Effector memory CD8-positive, alpha-beta T cell (primary cell): Measurements from ENCODE around the gene BABAM2.

Experiments
- ATAC-seq: fragments of 150-1000 bp; cut with Tn5 transposase; replicated peaks from 2 replicates; pipeline ENCODE4 v1.10.0; 2021; ENCODE audit warnings: mild to moderate bottlenecking, moderate library complexity
- DNase-seq, 3 experiments: peaks; one replicate each; pipeline ENCODE4 v3.0.0; 2021
- H3K27ac Mint-ChIP-seq, 2 donors: one replicate each; pipeline ENCODE4 v1.8.0; 2022; ENCODE audit warnings: mild to moderate bottlenecking in 2 of 2, mixed read lengths in 2 of 2, moderate library complexity in 2 of 2
- H3K27me3 Mint-ChIP-seq, 2 donors: one replicate each; pipeline ENCODE4 v1.8.0; 2022; ENCODE audit warnings: mixed read lengths in 2 of 2
- H3K36me3 Mint-ChIP-seq: one replicate; pipeline ENCODE4 v1.8.0; 2022; ENCODE audit warnings: mild to moderate bottlenecking, moderate library complexity, mixed read lengths; ENCODE audit not compliant: insufficient read depth
- H3K4me1 Mint-ChIP-seq, 2 donors: one replicate each; pipeline ENCODE4 v1.8.0; 2022; ENCODE audit warnings: low read depth in 2 of 2, mixed read lengths in 2 of 2
- H3K4me3 Mint-ChIP-seq, 2 donors: one replicate each; pipeline ENCODE4 v1.8.0; 2022; ENCODE audit warnings: mild to moderate bottlenecking in 2 of 2, mixed read lengths in 2 of 2, moderate library complexity in 2 of 2
- H3K9me3 Mint-ChIP-seq, 2 donors: one replicate each; pipeline ENCODE4 v1.8.0; 2022; ENCODE audit warnings: mixed read lengths in 2 of 2
- total RNA-seq, 9 experiments: gene quantifications; one replicate each; lab custom pipeline; 2026; lab: John Stamatoyannopoulos, UW

The BABAM2 gene
- 19.6 to 31.7 (median 23.0) reads per million in 9 experiments for total RNA-seq

GRCh38 chr2:27890146-27890923 lies at the start of gene BABAM2, which contains the start of gene RBKS:
TSS of gene BABAM2 (plus strand) at chr2:27890729. CDS start at chr2:27894557, 3,828 bp downstream.
TSS of gene RBKS (minus strand) at chr2:27890387. CDS start at chr2:27890345, 42 bp downstream.
- H3K9me3 Mint-ChIP-seq = no peaks in the 10 kb centered on the region
- H3K4me1 Mint-ChIP-seq = peaks cover 24 to 47% of the 10 kb centered on the region in 2 donors
- DNase-seq (peak; percentile 86 to 94 (median 91)), ATAC-seq (peak; percentile 74)
- H3K27me3 Mint-ChIP-seq = peaks cover 0 to 8% of the 10 kb centered on the region in 2 donors
- H3K27ac Mint-ChIP-seq = peak within 1 kb of the TSS; percentile 100
- peak within 1 kb of the TSS; percentile 93 to 94 for H3K4me3 Mint-ChIP-seq
- H3K36me3 Mint-ChIP-seq = peaks cover 33% of the 10 kb centered on the region

- ATAC-seq (no peak), DNase-seq (no peak)
- H3K27me3 Mint-ChIP-seq = no peaks in the 10 kb centered on the region
- H3K27ac Mint-ChIP-seq = no peak overlapping the region
- H3K9me3 Mint-ChIP-seq = no peaks in the 10 kb centered on the region
- no peak overlapping the region for H3K4me3 Mint-ChIP-seq
- no peaks in the 10 kb centered on the region for H3K36me3 Mint-ChIP-seq
- no peaks in the 10 kb centered on the region for H3K4me1 Mint-ChIP-seq
These were observed 47.6 kb upstream of the BABAM2 start for GRCh38 chr2:27842894-27843293.

- Mint-ChIP-seq H3K4me3 (no peak overlapping the region), H3K27me3 (no peaks in the 10 kb centered on the region), H3K9me3 (no peaks in the 10 kb centered on the region), H3K36me3 (no peaks in the 10 kb centered on the region), H3K4me1 (no peaks in the 10 kb centered on the region), H3K27ac (no peak overlapping the region)
- DNase-seq (no peak), ATAC-seq (no peak)
These were observed 46.5 kb upstream of the BABAM2 start for GRCh38 chr2:27843992-27844391.

GRCh38 chr2:27844821-27845255 lies 45.7 kb upstream of the BABAM2 start:
- H3K27ac Mint-ChIP-seq = no peak overlapping the region
- no peaks in the 10 kb centered on the region for H3K27me3 Mint-ChIP-seq
- H3K4me3 Mint-ChIP-seq = no peak overlapping the region
- DNase-seq = no peak
- ATAC-seq = no peak
- no peaks in the 10 kb centered on the region for H3K9me3 Mint-ChIP-seq
- no peaks in the 10 kb centered on the region for H3K4me1 Mint-ChIP-seq
- no peaks in the 10 kb centered on the region for H3K36me3 Mint-ChIP-seq

GRCh38 chr2:27847333-27847732 lies 43.2 kb upstream of the BABAM2 start:
- no peaks in the 10 kb centered on the region for H3K9me3 Mint-ChIP-seq
- H3K27me3 Mint-ChIP-seq = no peaks in the 10 kb centered on the region
- H3K36me3 Mint-ChIP-seq = no peaks in the 10 kb centered on the region
- ATAC-seq (no peak), DNase-seq (no peak)
- no peak overlapping the region for H3K4me3 Mint-ChIP-seq
- no peaks in the 10 kb centered on the region for H3K4me1 Mint-ChIP-seq
- no peak overlapping the region for H3K27ac Mint-ChIP-seq

- ATAC-seq = no peak
These were observed 40.8 kb upstream of the BABAM2 start for GRCh38 chr2:27849558-27850205.

GRCh38 chr2:27852691-27853090 lies 37.8 kb upstream of the BABAM2 start:
- no peak for DNase-seq
- Mint-ChIP-seq H3K27me3 (no peaks in the 10 kb centered on the region), H3K9me3 (no peaks in the 10 kb centered on the region), H3K27ac (no peak overlapping the region), H3K4me1 (no peaks in the 10 kb centered on the region), H3K36me3 (no peaks in the 10 kb centered on the region), H3K4me3 (no peak overlapping the region)
- no peak for ATAC-seq

More at GRCh38 chr2:27849558-27850205, 40.8 kb upstream of the BABAM2 start:
- no peaks in the 10 kb centered on the region for H3K9me3 Mint-ChIP-seq
- H3K4me1 Mint-ChIP-seq = no peaks in the 10 kb centered on the region
- no peak for DNase-seq
- H3K27me3 Mint-ChIP-seq = no peaks in the 10 kb centered on the region
- H3K4me3 Mint-ChIP-seq = no peak overlapping the region
- no peaks in the 10 kb centered on the region for H3K36me3 Mint-ChIP-seq
- no peak overlapping the region for H3K27ac Mint-ChIP-seq

GRCh38 chr2:27854229-27854862 lies 36.2 kb upstream of the BABAM2 start:
- no peak overlapping the region for H3K4me3 Mint-ChIP-seq
- no peaks in the 10 kb centered on the region for H3K36me3 Mint-ChIP-seq
- no peaks in the 10 kb centered on the region for H3K9me3 Mint-ChIP-seq
- DNase-seq (no peak), ATAC-seq (no peak)
- no peak overlapping the region for H3K27ac Mint-ChIP-seq
- peaks cover 0 to 2% of the 10 kb centered on the region in 2 donors for H3K4me1 Mint-ChIP-seq
- H3K27me3 Mint-ChIP-seq = no peaks in the 10 kb centered on the region

- no peak for DNase-seq
- no peak for ATAC-seq
- H3K27me3 Mint-ChIP-seq = no peaks in the 10 kb centered on the region
- H3K4me1 Mint-ChIP-seq = peaks cover 0 to 2% of the 10 kb centered on the region in 2 donors
- no peak overlapping the region for H3K4me3 Mint-ChIP-seq
- no peaks in the 10 kb centered on the region for H3K36me3 Mint-ChIP-seq
- no peak overlapping the region for H3K27ac Mint-ChIP-seq
- H3K9me3 Mint-ChIP-seq = no peaks in the 10 kb centered on the region
These were observed 35.1 kb upstream of the BABAM2 start for GRCh38 chr2:27855476-27855875.

- no peaks in the 10 kb centered on the region for H3K27me3 Mint-ChIP-seq
- DNase-seq = no peak
- no peak overlapping the region for H3K27ac Mint-ChIP-seq
- no peak overlapping the region for H3K4me3 Mint-ChIP-seq
- peaks cover 0 to 2% of the 10 kb centered on the region in 2 donors for H3K4me1 Mint-ChIP-seq
- H3K9me3 Mint-ChIP-seq = no peaks in the 10 kb centered on the region
- H3K36me3 Mint-ChIP-seq = no peaks in the 10 kb centered on the region
- ATAC-seq = no peak
These were observed 34.1 kb upstream of the BABAM2 start for GRCh38 chr2:27856386-27856785.

- no peaks in the 10 kb centered on the region for H3K36me3 Mint-ChIP-seq
- no peak overlapping the region for H3K4me3 Mint-ChIP-seq
- no peak overlapping the region for H3K27ac Mint-ChIP-seq
- H3K4me1 Mint-ChIP-seq = peaks cover 0 to 2% of the 10 kb centered on the region in 2 donors
- no peaks in the 10 kb centered on the region for H3K9me3 Mint-ChIP-seq
- no peak for DNase-seq
- no peak for ATAC-seq
- no peaks in the 10 kb centered on the region for H3K27me3 Mint-ChIP-seq
These were observed 33.6 kb upstream of the BABAM2 start for GRCh38 chr2:27856956-27857355.

- no peak for ATAC-seq
- Mint-ChIP-seq H3K27ac (no peak overlapping the region), H3K36me3 (no peaks in the 10 kb centered on the region), H3K27me3 (no peaks in the 10 kb centered on the region), H3K4me3 (no peak overlapping the region), H3K9me3 (no peaks in the 10 kb centered on the region), H3K4me1 (peaks cover 0 to 2% of the 10 kb centered on the region in 2 donors)
- DNase-seq = no peak
These were observed 32.9 kb upstream of the BABAM2 start for GRCh38 chr2:27857417-27858172.

GRCh38 chr2:27860111-27860510 lies 30.4 kb upstream of the BABAM2 start:
- Mint-ChIP-seq H3K36me3 (no peaks in the 10 kb centered on the region), H3K4me1 (peaks cover 0 to 2% of the 10 kb centered on the region in 2 donors), H3K9me3 (no peaks in the 10 kb centered on the region), H3K4me3 (no peak overlapping the region), H3K27me3 (no peaks in the 10 kb centered on the region), H3K27ac (peak overlapping the region in 1 of 2 donors; percentile 21)
- DNase-seq = no peak
- no peak for ATAC-seq
